Left renal cortex interstitium (tissue), 4 donors: ENCODE measurements around the gene FGD5. TPM values are rescaled to one million over a fixed set of nuclear protein-coding genes. Genes with fewer than 3 reads are reported as not detected.

Source experiments
- DNase-seq, 4 donors: peaks; one replicate each; pipeline ENCODE4 v3.0.0-alpha.2; 2013; ENCODE audit warnings: low read depth in 4 of 4, low spot score in 2 of 4, missing footprints in 1 of 4
- polyA plus RNA-seq, 4 donors: library from polyadenylated mRNA; unstranded; fragments of 120-200 nt; gene quantifications; one replicate each; pipeline ENCODE4 v1.2.1, GENCODE V29; 2013; ENCODE audit not compliant: insufficient read length in 4 of 4

FGD5 gene
- polyA plus RNA-seq, 4 donors: 21.0 to 25.0 (median 23.2) TPM

- DNase-seq: no peak
Observed at GRCh38 chr3:14822670-14823390, 4.1 kb downstream of the FGD5 start.

GRCh38 chr3:14823393-14823792 lies 4.6 kb downstream of the FGD5 start:
- DNase-seq: no peak

- DNase-seq: no peak
Observed at GRCh38 chr3:14823910-14824629, 5.3 kb downstream of the FGD5 start.

GRCh38 chr3:14824646-14825045 lies 5.9 kb downstream of the FGD5 start:
- DNase-seq: no peak

- no peak for DNase-seq
Observed at GRCh38 chr3:14826069-14826468, 7.3 kb downstream of the FGD5 start.

- DNase-seq: no peak
Observed at GRCh38 chr3:14827776-14828175, 9.0 kb downstream of the FGD5 start.

- DNase-seq: no peak
Observed at GRCh38 chr3:14829811-14830210, 11.0 kb downstream of the FGD5 start.

GRCh38 chr3:14831916-14832450 lies 13.2 kb downstream of the FGD5 start:
- no peak for DNase-seq

GRCh38 chr3:14832975-14833722 lies 14.4 kb downstream of the FGD5 start:
- DNase-seq: no peak

- no peak for DNase-seq
Observed at GRCh38 chr3:14834121-14834520, 15.4 kb downstream of the FGD5 start.

GRCh38 chr3:14834807-14835466 lies 16.2 kb downstream of the FGD5 start:
- no peak for DNase-seq

- DNase-seq: no peak
Observed at GRCh38 chr3:14836049-14836468, 17.3 kb downstream of the FGD5 start.

GRCh38 chr3:14837186-14837877 lies 18.6 kb downstream of the FGD5 start:
- no peak for DNase-seq

GRCh38 chr3:14837878-14838258 lies 19.1 kb downstream of the FGD5 start:
- DNase-seq: peak in 1 of 4 donors; percentile 44

- no peak for DNase-seq
Observed at GRCh38 chr3:14839236-14839635, 20.5 kb downstream of the FGD5 start.

GRCh38 chr3:14841836-14842235 lies 23.1 kb downstream of the FGD5 start:
- DNase-seq: no peak

- no peak for DNase-seq
Observed at GRCh38 chr3:14842277-14842676, 23.5 kb downstream of the FGD5 start.

GRCh38 chr3:14843321-14843720 lies 24.6 kb downstream of the FGD5 start:
- no peak for DNase-seq

GRCh38 chr3:14844386-14845170 lies 25.8 kb downstream of the FGD5 start:
- DNase-seq: no peak
